A549 (cell line): ENCODE measurements around the gene TAOK3. TPM values are rescaled to one million over a fixed set of nuclear protein-coding genes. Genes with fewer than 3 reads are reported as not detected.

Source experiments
- ATAC-seq, 2 experiments: fragments of 200-7000 bp in 1 of 2; fragments of >200 bp in 1 of 2; cut with Nextera tagmentation in 1 of 2; cut with Tn5 transposase in 1 of 2; 3 replicates each; pipeline versions ENCODE4 v1.8.0 to v1.9.1; 2018 to 2020; ENCODE audit warnings: mild to moderate bottlenecking in 1 of 2, moderate library complexity in 1 of 2
- CTCF ChIA-PET: fragments of 300-600 bp; sonication (Branson Sonifier 250); formaldehyde crosslinking; extraction: SDS; loops from one replicate; lab custom pipeline; 2021; ENCODE audit warnings: antibody characterized with exemption, inconsistent platforms; lab: Yijun Ruan, JAX
- POLR2A ChIA-PET: fragments of 350-600 bp; formaldehyde crosslinking; extraction: SDS; loops from one replicate; lab custom pipeline; 2021; ENCODE audit warnings: antibody characterized with exemption, inconsistent platforms; lab: Yijun Ruan, JAX
- DNase-seq, 2 experiments: peaks; one replicate each; pipeline versions ENCODE4 v3.0.0 to v3.0.0-alpha.2; 2011 to 2016; ENCODE audit warnings: low read depth in 1 of 2, low spot score in 1 of 2
- FAIRE-seq: peaks from 2 replicates; lab custom pipeline; 2011; peaks lifted over from hg19 to GRCh38; lab: Jason Lieb, UNC
- H3K27ac ChIP-seq, 2 experiments: fragments of >200 bp; sonication (Bioruptor Twin); formaldehyde crosslinking; 3 replicates each; pipeline ENCODE4 v1.5.1; 2016 to 2017
- H3K4me1 ChIP-seq: fragments of >200 bp; sonication (Bioruptor Twin); formaldehyde crosslinking; 3 replicates; pipeline ENCODE4 v1.6.1; 2016
- H3K4me2 ChIP-seq: fragments of >200 bp; sonication (Bioruptor Twin); formaldehyde crosslinking; 3 replicates; pipeline ENCODE4 v1.6.1; 2016
- H3K4me3 ChIP-seq: fragments of >200 bp; sonication (Bioruptor Twin); formaldehyde crosslinking; 3 replicates; pipeline ENCODE4 v1.5.1; 2016
- H3K9me3 ChIP-seq: fragments of >200 bp; sonication (Bioruptor Twin); formaldehyde crosslinking; 3 replicates; pipeline ENCODE4 v1.6.1; 2016
- CTCF ChIP-seq: fragments of >200 bp; sonication (Bioruptor Twin); formaldehyde crosslinking; IDR thresholded peaks from 3 replicates; pipeline ENCODE4 v1.5.1; 2016
- ESRRA ChIP-seq: fragments of 150-350 bp; IDR thresholded peaks from 2 replicates; pipeline ENCODE4 v1.6.1; 2014; ENCODE audit warnings: mild to moderate bottlenecking, low read length, borderline replicate concordance
- FOXS1 ChIP-seq: fragments of 250-450 bp; sonication (Bioruptor Pico); IDR thresholded peaks from 2 replicates; pipeline ENCODE4 v1.5.0; 2020; ENCODE audit warnings: mild to moderate bottlenecking, moderate library complexity
- HOXA7 ChIP-seq: fragments of 250-450 bp; sonication (Bioruptor Pico); IDR thresholded peaks from 2 replicates; pipeline ENCODE4 v1.5.0; 2020; ENCODE audit warnings: mild to moderate bottlenecking, moderate library complexity
- JUN ChIP-seq, 2 experiments: fragments of >200 bp; sonication (Bioruptor Twin); formaldehyde crosslinking; IDR thresholded peaks; 2 replicates in 1 of 2; 3 replicates in 1 of 2; pipeline ENCODE4 v1.6.1; 2016 to 2017
- JUNB ChIP-seq: fragments of >200 bp; sonication (Bioruptor Twin); formaldehyde crosslinking; IDR thresholded peaks from 2 replicates; pipeline ENCODE4 v1.6.1; 2016
- MAFK ChIP-seq: fragments of 450-650 bp; IDR thresholded peaks from 2 replicates; pipeline ENCODE4 v1.6.1; 2014; ENCODE audit not compliant: partially characterized antibody
- MYC ChIP-seq: IDR thresholded peaks from 2 replicates; pipeline ENCODE4 v1.6.1; 2012; ENCODE audit warnings: mild to moderate bottlenecking, inconsistent platforms, low read length, improper control_type of control experiment, borderline replicate concordance
- NFE2L2 ChIP-seq: fragments of 150-350 bp; conservative IDR thresholded peaks from 2 replicates; pipeline ENCODE4 v1.6.1; 2014; ENCODE audit warnings: low read length
- PHF8 ChIP-seq: fragments of 200-600 bp; sonication (generic); IDR thresholded peaks from 2 replicates; pipeline ENCODE4 v1.6.1; 2016; ENCODE audit warnings: low read depth, mild to moderate bottlenecking, antibody characterized with exemption, moderate library complexity, borderline replicate concordance
- RARB ChIP-seq: fragments of 250-450 bp; sonication (Bioruptor Pico); IDR thresholded peaks from 2 replicates; pipeline ENCODE4 v1.8.0; 2021; ENCODE audit warnings: mild to moderate bottlenecking, moderate library complexity
- SREBF2 ChIP-seq: fragments of 450-650 bp; IDR thresholded peaks from 2 replicates; pipeline ENCODE4 v1.6.1; 2014; ENCODE audit warnings: mild to moderate bottlenecking, moderate library complexity
- USF2 ChIP-seq: fragments of 450-650 bp; IDR thresholded peaks from 2 replicates; pipeline ENCODE4 v1.6.1; 2014; ENCODE audit warnings: antibody characterized with exemption
- ZC3H11A ChIP-seq: fragments of 450-650 bp; IDR thresholded peaks from 2 replicates; pipeline ENCODE4 v1.6.1; 2014; ENCODE audit warnings: antibody characterized with exemption, mild to moderate bottlenecking
- WGBS: methylation state at CpG from one replicate; pipeline ENCODE4 v1.1.6; 2017; ENCODE audit errors: missing lambda C conversion rate; 5-methylcytosine and 5-hydroxymethylcytosine counted together
- polyA plus RNA-seq, 4 experiments: library from polyadenylated mRNA; depleted of rRNA in 3 of 4; stranded (reverse); fragments of >200 nt; fragmentation: RNase III in 1 of 4; extraction: RNeasy Plus Mini Kit Qiagen cat#74134 plus additional on column Dnase treatment in 1 of 4; gene quantifications; 2 replicates in 3 of 4; 3 replicates in 1 of 4; pipeline ENCODE4 v1.2.3, GENCODE V29; 2011 to 2017
- TF ChIP-seq, protein P1 (sequence below): fragments of 200-600 bp; sonication (generic); IDR thresholded peaks from 2 replicates; pipeline ENCODE4 v1.6.1; 2016; ENCODE audit warnings: antibody characterized with exemption, mild to moderate bottlenecking, moderate library complexity

Gene TAOK3
- polyA plus RNA-seq, 2 of the 4 experiments (the other 2 are of a cell fraction): 13.1 to 27.6 TPM

DNA sequence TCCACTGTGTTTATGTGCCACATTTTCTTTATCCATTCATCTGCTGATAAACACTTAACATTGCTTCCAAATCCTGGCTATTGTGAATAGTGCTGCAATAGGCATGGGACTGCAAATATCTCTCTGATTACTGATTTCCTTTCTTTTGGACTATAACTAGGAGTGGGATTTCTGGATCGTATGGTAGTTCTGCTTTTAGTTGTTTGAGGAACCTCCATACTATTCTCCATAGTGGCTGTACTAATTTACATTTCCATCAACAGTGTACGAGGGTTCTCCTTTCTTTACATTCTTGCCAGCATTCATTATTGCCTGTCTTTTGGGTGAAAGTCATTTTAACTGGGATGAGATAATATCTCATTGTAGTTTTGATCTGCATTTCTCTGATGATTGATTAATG lies 47.6 kb downstream of the TAOK3 start:
- 94% methylated on average over 2 of the region's 2 CpGs for WGBS
- ATAC-seq: no peak
- no peak for FAIRE-seq
- Histone ChIP-seq H3K4me2 (no peak overlapping the region), H3K9me3 (no peaks in the 10 kb centered on the region), H3K27ac (no peak overlapping the region), H3K4me3 (no peak overlapping the region), H3K4me1 (0 out of 3 replicates have a peak, but pooled peaks cover under 1% of the 10 kb centered on the region)
- DNase-seq: no peak
- ChIA-PET POLR2A (no interaction called here), CTCF (interaction anchor here (2.1 kb wide), 1 partner anchor 51 kb away, joined by 7 read pairs; the partner anchor contains the start of gene SUDS3)
- TF ChIP-seq CTCF: no peak
- TF ChIP-seq HOXA7 (CRISPR knock-in tag): no peak
- no peak for TF ChIP-seq RARB (CRISPR knock-in tag)
- no peak for TF ChIP-seq JUNB
- TF ChIP-seq, protein P1, sequence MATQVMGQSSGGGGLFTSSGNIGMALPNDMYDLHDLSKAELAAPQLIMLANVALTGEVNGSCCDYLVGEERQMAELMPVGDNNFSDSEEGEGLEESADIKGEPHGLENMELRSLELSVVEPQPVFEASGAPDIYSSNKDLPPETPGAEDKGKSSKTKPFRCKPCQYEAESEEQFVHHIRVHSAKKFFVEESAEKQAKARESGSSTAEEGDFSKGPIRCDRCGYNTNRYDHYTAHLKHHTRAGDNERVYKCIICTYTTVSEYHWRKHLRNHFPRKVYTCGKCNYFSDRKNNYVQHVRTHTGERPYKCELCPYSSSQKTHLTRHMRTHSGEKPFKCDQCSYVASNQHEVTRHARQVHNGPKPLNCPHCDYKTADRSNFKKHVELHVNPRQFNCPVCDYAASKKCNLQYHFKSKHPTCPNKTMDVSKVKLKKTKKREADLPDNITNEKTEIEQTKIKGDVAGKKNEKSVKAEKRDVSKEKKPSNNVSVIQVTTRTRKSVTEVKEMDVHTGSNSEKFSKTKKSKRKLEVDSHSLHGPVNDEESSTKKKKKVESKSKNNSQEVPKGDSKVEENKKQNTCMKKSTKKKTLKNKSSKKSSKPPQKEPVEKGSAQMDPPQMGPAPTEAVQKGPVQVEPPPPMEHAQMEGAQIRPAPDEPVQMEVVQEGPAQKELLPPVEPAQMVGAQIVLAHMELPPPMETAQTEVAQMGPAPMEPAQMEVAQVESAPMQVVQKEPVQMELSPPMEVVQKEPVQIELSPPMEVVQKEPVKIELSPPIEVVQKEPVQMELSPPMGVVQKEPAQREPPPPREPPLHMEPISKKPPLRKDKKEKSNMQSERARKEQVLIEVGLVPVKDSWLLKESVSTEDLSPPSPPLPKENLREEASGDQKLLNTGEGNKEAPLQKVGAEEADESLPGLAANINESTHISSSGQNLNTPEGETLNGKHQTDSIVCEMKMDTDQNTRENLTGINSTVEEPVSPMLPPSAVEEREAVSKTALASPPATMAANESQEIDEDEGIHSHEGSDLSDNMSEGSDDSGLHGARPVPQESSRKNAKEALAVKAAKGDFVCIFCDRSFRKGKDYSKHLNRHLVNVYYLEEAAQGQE: no peak
- TF ChIP-seq PHF8: no peak
- no peak for TF ChIP-seq ZC3H11A
- no peak for TF ChIP-seq SREBF2
- no peak for TF ChIP-seq FOXS1 (CRISPR knock-in tag)

GRCh38 chr12:118319627-118320026 lies 53.1 kb downstream of the TAOK3 start:
- H3K4me2 ChIP-seq: no peak overlapping the region
- DNase-seq: no peak
- H3K4me1 ChIP-seq: no peaks in the 10 kb centered on the region
- TF ChIP-seq MAFK (peak; percentile 92), JUN (IDR thresholded peaks at IDR 0.05) (no peak), ESRRA (no peak), NFE2L2 (peak; percentile 76), USF2 (no peak)
- TF ChIP-seq, all 56 proteins: peak for 2
- no peak for ATAC-seq
- Histone ChIP-seq H3K9me3 (no peaks in the 10 kb centered on the region), H3K4me3 (no peak overlapping the region), H3K27ac (no peak overlapping the region)
- CTCF ChIA-PET: interaction anchor here (0.9 kb wide), 1 partner anchor 107 kb away, joined by 4 read pairs; no protein-coding TSS in a partner anchor
- POLR2A ChIA-PET: interaction anchor here (0.6 kb wide), 1 partner anchor 54 kb away, joined by 3 read pairs; no protein-coding TSS in a partner anchor
- no peak for FAIRE-seq
- 70% methylated on average over 3 of the region's 3 CpGs for WGBS

DNA sequence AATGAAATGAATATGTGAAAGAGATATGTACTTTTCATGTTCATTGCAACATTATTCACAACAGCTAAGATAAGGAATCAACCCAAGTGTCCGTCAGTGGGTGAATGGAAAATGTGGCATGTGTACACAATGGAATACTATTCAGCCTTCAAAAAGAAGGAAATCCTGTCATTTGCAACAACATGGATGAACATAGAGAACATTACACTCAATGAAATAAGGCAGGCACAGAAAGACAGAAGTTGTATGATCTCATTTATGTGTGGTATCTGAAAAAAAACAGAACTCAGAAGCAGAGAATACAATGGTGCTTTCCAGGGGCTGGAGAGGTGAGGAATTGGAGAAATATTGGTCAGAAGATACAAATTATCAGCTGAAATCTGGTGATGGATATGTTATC lies 54.0 kb downstream of the TAOK3 start:
- DNase-seq: no peak
- POLR2A ChIA-PET: no interaction called here
- 95% methylated on average over 1 of the region's 1 CpG for WGBS
- ATAC-seq: no peak
- peak; percentile 79 for FAIRE-seq
- TF ChIP-seq MYC: no peak
- TF ChIP-seq, all 56 proteins: peak for 0
- no peak overlapping the region for H3K4me2 ChIP-seq
- no peak overlapping the region for H3K27ac ChIP-seq
- no peaks in the 10 kb centered on the region for H3K9me3 ChIP-seq
- H3K4me1 ChIP-seq: no peaks in the 10 kb centered on the region
- no peak overlapping the region for H3K4me3 ChIP-seq
- CTCF ChIA-PET: interaction anchor here (0.9 kb wide), 1 partner anchor 106 kb away, joined by 4 read pairs; no protein-coding TSS in a partner anchor
